ENCODE results near the gene RELCH. TPM values are rescaled to one million over a fixed set of nuclear protein-coding genes. Genes with fewer than 3 reads are reported as not detected.

RELCH gene, protein sequence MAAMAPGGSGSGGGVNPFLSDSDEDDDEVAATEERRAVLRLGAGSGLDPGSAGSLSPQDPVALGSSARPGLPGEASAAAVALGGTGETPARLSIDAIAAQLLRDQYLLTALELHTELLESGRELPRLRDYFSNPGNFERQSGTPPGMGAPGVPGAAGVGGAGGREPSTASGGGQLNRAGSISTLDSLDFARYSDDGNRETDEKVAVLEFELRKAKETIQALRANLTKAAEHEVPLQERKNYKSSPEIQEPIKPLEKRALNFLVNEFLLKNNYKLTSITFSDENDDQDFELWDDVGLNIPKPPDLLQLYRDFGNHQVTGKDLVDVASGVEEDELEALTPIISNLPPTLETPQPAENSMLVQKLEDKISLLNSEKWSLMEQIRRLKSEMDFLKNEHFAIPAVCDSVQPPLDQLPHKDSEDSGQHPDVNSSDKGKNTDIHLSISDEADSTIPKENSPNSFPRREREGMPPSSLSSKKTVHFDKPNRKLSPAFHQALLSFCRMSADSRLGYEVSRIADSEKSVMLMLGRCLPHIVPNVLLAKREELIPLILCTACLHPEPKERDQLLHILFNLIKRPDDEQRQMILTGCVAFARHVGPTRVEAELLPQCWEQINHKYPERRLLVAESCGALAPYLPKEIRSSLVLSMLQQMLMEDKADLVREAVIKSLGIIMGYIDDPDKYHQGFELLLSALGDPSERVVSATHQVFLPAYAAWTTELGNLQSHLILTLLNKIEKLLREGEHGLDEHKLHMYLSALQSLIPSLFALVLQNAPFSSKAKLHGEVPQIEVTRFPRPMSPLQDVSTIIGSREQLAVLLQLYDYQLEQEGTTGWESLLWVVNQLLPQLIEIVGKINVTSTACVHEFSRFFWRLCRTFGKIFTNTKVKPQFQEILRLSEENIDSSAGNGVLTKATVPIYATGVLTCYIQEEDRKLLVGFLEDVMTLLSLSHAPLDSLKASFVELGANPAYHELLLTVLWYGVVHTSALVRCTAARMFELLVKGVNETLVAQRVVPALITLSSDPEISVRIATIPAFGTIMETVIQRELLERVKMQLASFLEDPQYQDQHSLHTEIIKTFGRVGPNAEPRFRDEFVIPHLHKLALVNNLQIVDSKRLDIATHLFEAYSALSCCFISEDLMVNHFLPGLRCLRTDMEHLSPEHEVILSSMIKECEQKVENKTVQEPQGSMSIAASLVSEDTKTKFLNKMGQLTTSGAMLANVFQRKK
- polyA plus RNA-seq (2011; rRNA removed), result 17.5 and 28.6 TPM in 2 replicates
- polyA plus RNA-seq (2012; cell fraction: cytosol; rRNA removed), result 3.5 and 4.6 TPM in 2 replicates
- 5.9 and 8.8 TPM in 2 replicates for polyA plus RNA-seq (2012; cell fraction: nucleus; rRNA removed)
- 11.5 to 14.3 TPM (median 13.5 TPM) in 3 replicates for polyA plus RNA-seq (2017; fragmentation: RNase III; extraction: RNeasy Plus Mini Kit Qiagen cat#74134 plus additional on column Dnase treatment)
- 33.5 and 54.8 TPM in 2 replicates for polyA minus RNA-seq (2011; rRNA and poly(A)+ RNA removed)

DNA sequence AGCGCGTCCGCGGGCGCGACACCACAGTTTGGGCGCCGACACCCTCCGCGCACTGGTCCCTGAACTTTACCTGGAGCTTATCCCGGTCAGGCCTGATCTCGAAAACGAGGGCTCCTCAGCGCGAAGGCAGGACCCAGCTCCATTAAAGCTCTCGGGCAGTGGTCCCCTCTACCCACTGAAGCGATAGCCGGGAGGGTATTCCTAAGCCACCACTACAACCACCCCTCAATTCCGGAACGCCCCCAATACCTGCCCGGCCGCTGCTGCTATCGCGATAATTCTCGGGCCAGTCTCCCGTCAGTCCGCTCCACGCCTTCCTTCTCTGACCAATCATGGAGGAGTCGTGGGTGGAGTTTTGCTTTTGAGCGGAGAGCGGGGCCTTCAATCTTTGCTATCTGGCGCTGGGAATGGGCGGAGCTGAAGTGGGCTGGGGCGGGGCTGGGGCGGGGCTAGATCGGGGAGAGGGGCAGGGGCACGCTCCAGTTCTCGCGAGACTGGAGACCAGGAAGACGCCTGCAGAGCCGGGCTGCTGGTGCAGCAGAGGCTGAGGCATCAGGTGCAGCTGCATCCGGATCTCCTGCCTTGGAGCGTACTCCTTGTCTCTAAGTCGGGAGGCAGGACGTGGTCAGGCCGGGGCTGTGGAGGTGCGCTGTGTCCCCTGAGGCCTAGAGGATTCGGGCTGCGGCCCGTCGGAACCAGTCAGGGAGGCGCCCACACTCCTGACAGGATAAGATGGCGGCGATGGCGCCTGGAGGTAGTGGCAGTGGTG is at the start of gene RELCH, which contains the start of gene PIGN:
Gene RELCH (plus strand): TSS at position 482 of the 769 bp plus-strand sequence. CDS start 251 bp downstream, at position 733.
Gene PIGN (minus strand): TSS at position 283 of the 769 bp plus-strand sequence. CDS start 25,703 bp downstream, outside the sequence.
- peak; percentile 95 to 96 for ATAC-seq
- FAIRE-seq, result no peak
- Histone ChIP-seq H3K27ac (peak within 1 kb of the TSS; percentile 77 to 88), H3K4me2 (peak within 1 kb of the TSS; percentile 95), H3K4me3 (peak within 1 kb of the TSS; percentile 96), H3K9me3 (no peaks in the 10 kb centered on the region), H3K4me1 (peaks cover 28% of the 10 kb centered on the region)
- 1% methylated on average over 18 of the region's 55 CpGs for WGBS (ENCODE audit: missing lambda C conversion rate)
- ChIA-PET CTCF (interaction anchor here (1.0 to 2.4 kb wide), 2 partner anchors 9 to 63 kb away, joined by 3 to 8 read pairs; no protein-coding TSS in a partner anchor), POLR2A (interaction anchor here (0.6 to 1.3 kb wide), 14 partner anchors 12 to 535 kb away, joined by 3 to 10 read pairs (median 4); partner anchors contain the start of gene ZCCHC2)
- peak; percentile 92 to 96 for DNase-seq (ENCODE audit: low read depth in 1 of 2, low spot score in 1 of 2)
- TF ChIP-seq KDM1A (IDR thresholded peaks at IDR 0.05; ENCODE audit: low read depth) (no peak), HOXA7 (CRISPR knock-in tag; IDR thresholded peaks at IDR 0.05) (no peak), ZC3H11A (IDR thresholded peaks at IDR 0.05) (no peak), BHLHE40 (IDR thresholded peaks at IDR 0.05; ENCODE audit: low read depth, low read length) (no peak), RAD21 (conservative IDR thresholded peaks at IDR 0.05 in 1 of 2, IDR thresholded peaks at IDR 0.05 in 1 of 2) (no peak), TP53 (CRISPR knock-in tag; IDR thresholded peaks at IDR 0.05) (no peak), CBX8 (IDR thresholded peaks at IDR 0.05) (no peak), FOXS1 (CRISPR knock-in tag; IDR thresholded peaks at IDR 0.05) (no peak), ZSCAN20 (CRISPR knock-in tag; IDR thresholded peaks at IDR 0.05) (no peak), RARB (CRISPR knock-in tag; IDR thresholded peaks at IDR 0.05) (no peak), HDAC2 (IDR thresholded peaks at IDR 0.05) (no peak), NR3C1 (IDR thresholded peaks at IDR 0.05) (no peak), SREBF2 (IDR thresholded peaks at IDR 0.05) (no peak), NPAS2 (CRISPR knock-in tag; IDR thresholded peaks at IDR 0.05; ENCODE audit: borderline replicate concordance) (no peak), POLR2AphosphoS2 (conservative IDR thresholded peaks at IDR 0.05; ENCODE audit: low read length) (no peak), MYC (IDR thresholded peaks at IDR 0.05; ENCODE audit: borderline replicate concordance, low read length) (no peak), ZNF302 (CRISPR knock-in tag; IDR thresholded peaks at IDR 0.05) (no peak), EHMT2 (IDR thresholded peaks at IDR 0.05; ENCODE audit: low read depth) (no peak), EP300 (IDR thresholded peaks at IDR 0.05) (no peak), RNF2 (IDR thresholded peaks at IDR 0.05; ENCODE audit: borderline replicate concordance, low read depth) (no peak), HEYL (CRISPR knock-in tag; IDR thresholded peaks at IDR 0.05) (no peak), HOXB13 (CRISPR knock-in tag; IDR thresholded peaks at IDR 0.05; ENCODE audit: low read depth) (no peak), FOSL2 (IDR thresholded peaks at IDR 0.05) (no peak), FOSL2 (CRISPR knock-in tag; IDR thresholded peaks at IDR 0.05) (no peak), RCOR1 (IDR thresholded peaks at IDR 0.05; ENCODE audit: low read depth, low read length) (no peak), MAFK (IDR thresholded peaks at IDR 0.05; ENCODE audit: partially characterized antibody) (peak; percentile 0), TFCP2L1 (CRISPR knock-in tag; IDR thresholded peaks at IDR 0.05) (no peak)
- TF ChIP-seq, protein P1, sequence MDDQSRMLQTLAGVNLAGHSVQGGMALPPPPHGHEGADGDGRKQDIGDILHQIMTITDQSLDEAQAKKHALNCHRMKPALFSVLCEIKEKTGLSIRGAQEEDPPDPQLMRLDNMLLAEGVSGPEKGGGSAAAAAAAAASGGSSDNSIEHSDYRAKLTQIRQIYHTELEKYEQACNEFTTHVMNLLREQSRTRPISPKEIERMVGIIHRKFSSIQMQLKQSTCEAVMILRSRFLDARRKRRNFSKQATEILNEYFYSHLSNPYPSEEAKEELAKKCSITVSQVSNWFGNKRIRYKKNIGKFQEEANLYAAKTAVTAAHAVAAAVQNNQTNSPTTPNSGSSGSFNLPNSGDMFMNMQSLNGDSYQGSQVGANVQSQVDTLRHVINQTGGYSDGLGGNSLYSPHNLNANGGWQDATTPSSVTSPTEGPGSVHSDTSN (IDR thresholded peaks at IDR 0.05), result peak; percentile 71; the same call in 1 of the 2 replicates
- TF ChIP-seq, protein P2, sequence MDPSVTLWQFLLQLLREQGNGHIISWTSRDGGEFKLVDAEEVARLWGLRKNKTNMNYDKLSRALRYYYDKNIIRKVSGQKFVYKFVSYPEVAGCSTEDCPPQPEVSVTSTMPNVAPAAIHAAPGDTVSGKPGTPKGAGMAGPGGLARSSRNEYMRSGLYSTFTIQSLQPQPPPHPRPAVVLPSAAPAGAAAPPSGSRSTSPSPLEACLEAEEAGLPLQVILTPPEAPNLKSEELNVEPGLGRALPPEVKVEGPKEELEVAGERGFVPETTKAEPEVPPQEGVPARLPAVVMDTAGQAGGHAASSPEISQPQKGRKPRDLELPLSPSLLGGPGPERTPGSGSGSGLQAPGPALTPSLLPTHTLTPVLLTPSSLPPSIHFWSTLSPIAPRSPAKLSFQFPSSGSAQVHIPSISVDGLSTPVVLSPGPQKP (IDR thresholded peaks at IDR 0.05; ENCODE audit: low read depth, low read length), result no peak
- TF ChIP-seq, protein P3, sequence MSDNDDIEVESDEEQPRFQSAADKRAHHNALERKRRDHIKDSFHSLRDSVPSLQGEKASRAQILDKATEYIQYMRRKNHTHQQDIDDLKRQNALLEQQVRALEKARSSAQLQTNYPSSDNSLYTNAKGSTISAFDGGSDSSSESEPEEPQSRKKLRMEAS (IDR thresholded peaks at IDR 0.05), result no peak
- TF ChIP-seq, protein P4, sequence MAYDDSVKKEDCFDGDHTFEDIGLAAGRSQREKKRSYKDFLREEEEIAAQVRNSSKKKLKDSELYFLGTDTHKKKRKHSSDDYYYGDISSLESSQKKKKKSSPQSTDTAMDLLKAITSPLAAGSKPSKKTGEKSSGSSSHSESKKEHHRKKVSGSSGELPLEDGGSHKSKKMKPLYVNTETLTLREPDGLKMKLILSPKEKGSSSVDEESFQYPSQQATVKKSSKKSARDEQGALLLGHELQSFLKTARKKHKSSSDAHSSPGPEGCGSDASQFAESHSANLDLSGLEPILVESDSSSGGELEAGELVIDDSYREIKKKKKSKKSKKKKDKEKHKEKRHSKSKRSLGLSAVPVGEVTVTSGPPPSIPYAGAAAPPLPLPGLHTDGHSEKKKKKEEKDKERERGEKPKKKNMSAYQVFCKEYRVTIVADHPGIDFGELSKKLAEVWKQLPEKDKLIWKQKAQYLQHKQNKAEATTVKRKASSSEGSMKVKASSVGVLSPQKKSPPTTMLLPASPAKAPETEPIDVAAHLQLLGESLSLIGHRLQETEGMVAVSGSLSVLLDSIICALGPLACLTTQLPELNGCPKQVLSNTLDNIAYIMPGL (CRISPR knock-in tag; IDR thresholded peaks at IDR 0.05; ENCODE audit: borderline replicate concordance), result no peak
- TF ChIP-seq, protein P5, sequence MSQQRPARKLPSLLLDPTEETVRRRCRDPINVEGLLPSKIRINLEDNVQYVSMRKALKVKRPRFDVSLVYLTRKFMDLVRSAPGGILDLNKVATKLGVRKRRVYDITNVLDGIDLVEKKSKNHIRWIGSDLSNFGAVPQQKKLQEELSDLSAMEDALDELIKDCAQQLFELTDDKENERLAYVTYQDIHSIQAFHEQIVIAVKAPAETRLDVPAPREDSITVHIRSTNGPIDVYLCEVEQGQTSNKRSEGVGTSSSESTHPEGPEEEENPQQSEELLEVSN (IDR thresholded peaks at IDR 0.05; ENCODE audit: borderline replicate concordance, low read depth), result no peak

Data from A549 (cell line).